Lower lobe of right lung (tissue), 2 donors: ENCODE data around the gene UBE2I. TPM values are rescaled to one million over a fixed set of nuclear protein-coding genes. Genes with fewer than 3 reads are reported as not detected.
"Not testable (repeated sequence)": the region's sequence is repeated elsewhere in the genome, so short reads cannot be mapped to it uniquely, and the experiment has no call there.

Experiments used
- ATAC-seq, 2 donors: fragments of 200-7000 bp; cut with Tn5 transposase; one replicate each; pipeline ENCODE4 v1.9.1; 2020 to 2022; ENCODE audit warnings: mild to moderate bottlenecking in 2 of 2, moderate library complexity in 2 of 2
- DNase-seq: peaks from one replicate; pipeline ENCODE4 v3.0.0-alpha.2; 2020
- H3K27ac ChIP-seq: fragments of 200-600 bp; one replicate; pipeline ENCODE4 v1.8.0; 2022
- H3K27me3 ChIP-seq: fragments of 200-600 bp; one replicate; pipeline ENCODE4 v1.8.0; 2022; ENCODE audit warnings: low read depth
- H3K36me3 ChIP-seq: fragments of 200-600 bp; one replicate; pipeline ENCODE4 v1.8.0; 2022; ENCODE audit warnings: mild to moderate bottlenecking
- H3K4me1 ChIP-seq: fragments of 200-600 bp; one replicate; pipeline ENCODE4 v1.8.0; 2022
- H3K4me3 ChIP-seq: fragments of 200-600 bp; one replicate; pipeline ENCODE4 v1.8.0; 2022; ENCODE audit warnings: mild to moderate bottlenecking
- H3K9me3 ChIP-seq: fragments of 200-600 bp; one replicate; pipeline ENCODE4 v1.8.0; 2022
- CTCF ChIP-seq: fragments of 200-600 bp; IDR thresholded peaks from one replicate; pipeline ENCODE4 v1.8.0; 2022; ENCODE audit warnings: antibody characterized with exemption, mild to moderate bottlenecking
- intact Hi-C: fragments of 100-400 bp; cut with DNase I; formaldehyde crosslinking; loops from one replicate; pipeline ENCODE4 v1.11.0; 2022
- total RNA-seq: library from RNA; stranded (reverse); fragmentation: NEBNext Ultra II Directional; extraction: Animal tissue kit (Norgen Biotek cat#: 25700); gene quantifications from one replicate; pipeline ENCODE4 v1.2.1, GENCODE V29; 2021
- donor health status: DM: no; HTN: yes; CAD: no; lungs with severe emphysema.

Gene UBE2I
- total RNA-seq, 1 donor from 2014 or later: 93.4 TPM

GRCh38 chr16:1288813-1289476, 20.5 kb upstream of the UBE2I start:
- H3K9me3 ChIP-seq: no peaks in the 10 kb centered on the region
- no peaks in the 10 kb centered on the region for H3K4me1 ChIP-seq
- peaks cover 68% of the 10 kb centered on the region for H3K27me3 ChIP-seq
- no peak for TF ChIP-seq CTCF
- no peak overlapping the region for H3K27ac ChIP-seq
- H3K4me3 ChIP-seq: no peak overlapping the region
- no peaks in the 10 kb centered on the region for H3K36me3 ChIP-seq
- no peak for DNase-seq
- intact Hi-C loops: no loop called here
- ATAC-seq: peak; percentile 11

- Histone ChIP-seq H3K4me1 (no peaks in the 10 kb centered on the region), H3K4me3 (no peak overlapping the region), H3K9me3 (no peaks in the 10 kb centered on the region), H3K36me3 (no peaks in the 10 kb centered on the region), H3K27ac (no peak overlapping the region), H3K27me3 (peaks cover 73% of the 10 kb centered on the region)
- DNase-seq (no peak), ATAC-seq (no peak)
- TF ChIP-seq CTCF: no peak
- intact Hi-C loops: no loop called here
Measured at GRCh38 chr16:1289477-1289866, 20.0 kb upstream of the UBE2I start.

GRCh38 chr16:1290063-1290501, 19.4 kb upstream of the UBE2I start:
- DNase-seq (no peak), ATAC-seq (no peak)
- Histone ChIP-seq H3K36me3 (no peaks in the 10 kb centered on the region), H3K9me3 (no peaks in the 10 kb centered on the region), H3K4me3 (no peak overlapping the region), H3K4me1 (no peaks in the 10 kb centered on the region), H3K27ac (no peak overlapping the region), H3K27me3 (peaks cover 75% of the 10 kb centered on the region)
- TF ChIP-seq CTCF: no peak
- intact Hi-C loops: no loop called here

GRCh38 chr16:1290860-1291575, 18.4 kb upstream of the UBE2I start:
- peaks cover 71% of the 10 kb centered on the region for H3K27me3 ChIP-seq
- ATAC-seq: no peak

GRCh38 chr16:1291576-1291974, 17.9 kb upstream of the UBE2I start:
- Histone ChIP-seq H3K27me3 (peaks cover 71% of the 10 kb centered on the region), H3K36me3 (no peaks in the 10 kb centered on the region), H3K4me1 (no peaks in the 10 kb centered on the region), H3K4me3 (no peak overlapping the region), H3K9me3 (no peaks in the 10 kb centered on the region), H3K27ac (no peak overlapping the region)
- ATAC-seq (no peak), DNase-seq (no peak)
- intact Hi-C loops: no loop called here
- no peak for TF ChIP-seq CTCF

More at GRCh38 chr16:1290860-1291575, 18.4 kb upstream of the UBE2I start:
- H3K9me3 ChIP-seq: no peaks in the 10 kb centered on the region
- TF ChIP-seq CTCF: no peak
- no peak overlapping the region for H3K27ac ChIP-seq
- DNase-seq: no peak
- no peaks in the 10 kb centered on the region for H3K36me3 ChIP-seq
- intact Hi-C loops: no loop called here
- H3K4me3 ChIP-seq: no peak overlapping the region
- no peaks in the 10 kb centered on the region for H3K4me1 ChIP-seq

- H3K9me3 ChIP-seq, H3K4me1 ChIP-seq, H3K27ac ChIP-seq, DNase-seq, intact Hi-C loops, ATAC-seq, H3K4me3 ChIP-seq, H3K36me3 ChIP-seq: not testable (repeated sequence)
- peaks cover 68% of the 10 kb centered on the region for H3K27me3 ChIP-seq
Measured at GRCh38 chr16:1292208-1292607, 17.2 kb upstream of the UBE2I start.

GRCh38 chr16:1292808-1293207, 16.6 kb upstream of the UBE2I start:
- H3K9me3 ChIP-seq, DNase-seq, H3K4me3 ChIP-seq, H3K36me3 ChIP-seq, ATAC-seq, H3K27ac ChIP-seq, H3K4me1 ChIP-seq, intact Hi-C loops: not testable (repeated sequence)
- peaks cover 62% of the 10 kb centered on the region for H3K27me3 ChIP-seq
